GM12875 (cell line): ENCODE measurements around the gene ADA.

Source experiments
- H3K4me3 ChIP-seq: one replicate; pipeline ENCODE4 v1.5.1; 2011; ENCODE audit warnings: low read depth, low read length, control low read depth
- TF ChIP-seq, protein P1 (sequence below): IDR thresholded peaks from 2 replicates; pipeline ENCODE4 v1.5.1; 2011; ENCODE audit warnings: low read depth, mild to moderate bottlenecking, control low read depth, inconsistent platforms, low read length, moderate library complexity, borderline replicate concordance; ENCODE audit not compliant: insufficient read depth

Gene ADA

DNA sequence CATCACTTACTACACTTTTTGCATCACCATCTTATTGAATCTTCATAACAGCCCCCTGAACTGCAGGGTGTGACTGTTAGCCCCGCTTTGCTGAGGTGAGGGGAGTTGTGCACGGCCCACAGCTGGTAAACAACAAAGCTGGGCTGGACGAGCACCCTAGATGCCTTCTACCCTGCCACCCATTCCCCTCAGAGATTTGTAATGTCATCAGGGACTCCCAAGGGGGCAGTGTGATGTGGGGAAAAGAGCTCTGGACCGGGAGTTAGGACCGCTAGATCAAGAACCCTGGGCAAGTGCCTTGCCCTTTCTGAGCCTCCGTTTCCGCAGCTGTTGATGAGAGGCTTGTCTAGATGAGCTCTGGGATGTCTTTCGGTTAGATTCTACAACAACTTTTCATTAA lies 48.2 kb downstream of the ADA start:
- TF ChIP-seq, protein P1, sequence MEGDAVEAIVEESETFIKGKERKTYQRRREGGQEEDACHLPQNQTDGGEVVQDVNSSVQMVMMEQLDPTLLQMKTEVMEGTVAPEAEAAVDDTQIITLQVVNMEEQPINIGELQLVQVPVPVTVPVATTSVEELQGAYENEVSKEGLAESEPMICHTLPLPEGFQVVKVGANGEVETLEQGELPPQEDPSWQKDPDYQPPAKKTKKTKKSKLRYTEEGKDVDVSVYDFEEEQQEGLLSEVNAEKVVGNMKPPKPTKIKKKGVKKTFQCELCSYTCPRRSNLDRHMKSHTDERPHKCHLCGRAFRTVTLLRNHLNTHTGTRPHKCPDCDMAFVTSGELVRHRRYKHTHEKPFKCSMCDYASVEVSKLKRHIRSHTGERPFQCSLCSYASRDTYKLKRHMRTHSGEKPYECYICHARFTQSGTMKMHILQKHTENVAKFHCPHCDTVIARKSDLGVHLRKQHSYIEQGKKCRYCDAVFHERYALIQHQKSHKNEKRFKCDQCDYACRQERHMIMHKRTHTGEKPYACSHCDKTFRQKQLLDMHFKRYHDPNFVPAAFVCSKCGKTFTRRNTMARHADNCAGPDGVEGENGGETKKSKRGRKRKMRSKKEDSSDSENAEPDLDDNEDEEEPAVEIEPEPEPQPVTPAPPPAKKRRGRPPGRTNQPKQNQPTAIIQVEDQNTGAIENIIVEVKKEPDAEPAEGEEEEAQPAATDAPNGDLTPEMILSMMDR, result no peak

DNA sequence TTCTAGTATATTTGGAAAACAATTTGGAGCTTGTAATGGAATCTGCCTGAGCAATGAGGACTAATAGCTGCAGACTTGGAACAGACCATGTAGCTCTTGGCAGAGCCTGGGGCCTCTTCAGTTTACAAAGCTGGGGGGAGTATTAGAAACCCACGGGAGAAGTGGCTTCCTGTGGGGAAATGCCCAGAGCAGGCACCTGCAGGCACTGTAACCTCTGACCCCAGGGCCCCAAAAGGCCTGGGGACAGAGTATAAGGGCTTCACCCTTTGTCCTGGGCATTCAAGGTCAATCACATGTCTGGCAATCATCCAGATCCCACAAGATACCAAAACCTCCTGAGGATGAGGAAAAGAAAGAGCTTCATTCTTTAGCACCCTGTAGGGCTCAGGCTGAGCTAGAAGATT lies 49.7 kb downstream of the ADA start:
- H3K4me3 ChIP-seq, result no peak overlapping the region
- TF ChIP-seq, protein P1, result no peak

More for the DNA sequence above, 48.2 kb downstream of the ADA start:
- H3K4me3 ChIP-seq, result no peak overlapping the region

DNA sequence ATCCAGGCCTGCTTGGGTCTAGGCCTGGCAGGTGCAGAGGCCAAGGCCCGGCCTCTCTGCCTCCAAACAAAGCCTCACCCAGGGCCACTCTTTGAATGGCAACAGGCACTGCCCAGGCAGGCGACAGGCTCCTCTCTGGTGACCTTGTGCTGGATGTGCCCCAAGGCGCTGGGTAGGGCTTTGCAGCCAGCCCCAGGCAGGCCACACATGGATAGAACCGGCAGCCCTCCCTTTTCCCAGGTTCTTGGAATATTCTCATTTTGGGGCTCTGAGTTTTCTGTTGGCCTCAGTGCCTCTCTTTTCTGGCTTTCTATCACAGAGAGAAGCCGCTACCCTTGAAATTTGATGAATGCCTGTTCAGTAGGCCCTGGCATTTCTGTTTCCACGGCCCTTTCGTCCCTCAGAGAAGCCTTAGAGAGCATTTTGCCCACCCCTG lies 50.2 kb downstream of the ADA start:
- H3K4me3 ChIP-seq, result no peak overlapping the region
- TF ChIP-seq, protein P1, result no peak

DNA sequence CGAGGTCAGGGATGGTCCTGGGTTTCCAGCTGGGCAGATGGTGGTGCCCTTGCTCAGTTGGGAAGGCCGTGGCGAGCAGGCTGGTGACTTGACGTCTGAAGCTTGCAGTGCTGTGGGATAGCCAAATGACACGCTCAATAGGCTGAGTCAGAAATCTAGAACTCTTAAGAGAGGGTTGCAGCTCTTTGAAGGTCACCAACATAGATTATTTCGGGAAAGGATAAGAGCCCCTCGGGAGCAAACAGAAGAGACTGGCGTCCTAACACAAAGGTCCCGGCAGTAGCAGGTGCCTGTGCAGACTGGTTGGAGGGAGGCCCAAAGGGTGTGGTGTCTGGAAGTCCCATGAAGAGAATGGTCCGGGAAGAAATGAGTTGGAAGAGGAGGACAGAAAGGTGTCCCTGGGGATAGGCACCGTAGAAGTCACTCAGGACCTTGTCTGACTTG lies 50.7 kb downstream of the ADA start:
- TF ChIP-seq, protein P1, result no peak
- no peak overlapping the region for H3K4me3 ChIP-seq

DNA sequence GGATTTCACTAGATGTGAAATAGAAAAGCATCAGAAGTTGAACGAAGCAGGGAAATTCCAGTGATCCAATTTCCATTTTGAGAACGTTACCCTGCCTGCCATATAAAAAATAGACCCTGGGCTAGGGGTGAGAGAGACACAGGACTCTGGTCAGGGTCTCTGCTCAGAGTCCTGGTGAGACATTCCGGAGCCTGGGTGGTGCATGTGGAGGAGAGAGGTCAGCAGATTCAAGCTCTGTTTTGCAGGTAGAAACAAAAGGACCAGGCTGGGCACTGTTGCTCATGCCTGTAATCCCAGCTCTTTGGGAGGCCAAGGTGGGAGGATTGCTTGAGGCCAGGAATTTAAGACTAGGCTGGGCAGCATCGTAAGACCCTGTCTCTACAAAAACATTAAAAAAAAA lies 51.2 kb downstream of the ADA start:
- H3K4me3 ChIP-seq, result no peak overlapping the region
- TF ChIP-seq, protein P1, result no peak

DNA sequence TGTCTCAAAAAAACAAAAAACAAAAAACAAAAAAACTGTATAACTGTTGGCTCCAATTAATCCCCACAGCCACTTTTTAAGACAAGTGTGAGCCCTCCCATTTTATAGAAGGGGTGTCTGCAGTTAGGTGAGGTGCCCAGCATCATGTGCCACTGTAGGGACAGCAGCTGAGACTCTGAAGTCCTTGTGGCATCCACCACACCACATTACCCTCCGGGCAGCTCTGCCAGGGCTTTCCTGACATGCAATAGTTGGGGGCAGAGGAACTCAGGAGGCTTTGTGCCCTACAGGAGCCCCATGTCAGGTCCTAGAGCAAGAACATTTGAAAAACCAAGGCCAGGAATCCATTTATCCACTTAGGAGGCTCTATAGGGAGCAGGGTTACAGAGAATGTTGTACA lies 51.8 kb downstream of the ADA start:
- TF ChIP-seq, protein P1, result no peak
- H3K4me3 ChIP-seq, result no peak overlapping the region

DNA sequence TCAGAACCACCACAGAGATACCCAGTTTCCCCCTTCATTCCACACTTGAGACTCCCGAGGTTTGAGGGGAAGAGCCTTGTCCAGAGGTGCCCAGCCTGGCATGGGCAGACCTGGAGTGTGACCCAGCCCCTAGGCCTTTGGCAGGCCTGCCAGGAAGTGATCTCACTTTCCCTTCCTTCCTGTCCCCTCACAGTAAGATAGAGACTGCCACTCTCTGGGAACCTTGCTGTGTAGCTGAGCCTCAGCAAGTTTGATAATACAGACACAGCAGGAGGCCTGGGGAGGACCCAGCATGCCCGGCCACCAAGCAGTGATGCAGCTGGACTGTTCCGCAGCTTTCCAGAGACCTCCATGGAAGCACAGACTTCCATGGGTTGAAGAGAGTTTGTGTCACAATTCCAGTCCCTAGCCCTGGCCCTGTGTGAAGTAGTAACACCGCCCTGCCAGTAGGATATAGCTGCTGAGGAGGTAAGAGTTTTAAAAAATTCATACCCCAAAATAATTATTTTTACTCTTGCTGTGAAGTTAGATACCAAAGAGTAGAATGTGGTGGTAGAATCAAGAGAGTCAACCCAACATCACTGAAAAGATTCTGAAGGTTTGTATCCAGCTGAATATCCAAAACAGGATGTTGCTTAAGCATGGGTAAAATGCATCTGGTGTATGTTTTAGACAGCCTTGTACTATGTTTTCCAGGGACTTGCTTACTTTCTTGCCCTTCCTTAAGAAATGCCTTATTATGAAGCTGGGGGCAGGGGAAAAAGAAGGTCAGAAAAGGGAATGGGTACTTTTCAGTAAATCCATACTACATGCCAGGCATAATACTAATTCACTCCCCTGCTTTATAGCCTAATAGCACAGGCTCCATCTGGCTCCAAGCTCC lies 52.8 kb downstream of the ADA start:
- TF ChIP-seq, protein P1, result 0 out of 2 replicates have a peak, but pooled peaks have one; percentile 26
- H3K4me3 ChIP-seq, result peak overlapping the region; percentile 10
